ENCODE results near the gene LMNA. TPM values are rescaled to one million over a fixed set of nuclear protein-coding genes. Genes with fewer than 3 reads are reported as not detected.

LMNA gene
- polyA plus RNA-seq, 6 donors from 2014 or later, result 0.33 to 3.0 (median 1.4) TPM

- DNase-seq (no peak), ATAC-seq (ENCODE audit: low read depth in 2 of 2) (no peak)
- H3K9me3 Mint-ChIP-seq, result no peaks in the 10 kb centered on the region
- H3K27ac Mint-ChIP-seq, result peak overlapping the region in 1 of 6 donors; percentile 76
- peak overlapping the region; percentile 35 to 86 (median 75) for H3K4me3 Mint-ChIP-seq
- peaks cover 0 to 5% (median 0%) of the 10 kb centered on the region in 3 donors for H3K27me3 Mint-ChIP-seq
- no peaks in the 10 kb centered on the region for H3K36me3 Mint-ChIP-seq
- H3K4me1 Mint-ChIP-seq, result peaks cover 9 to 19% (median 12%) of the 10 kb centered on the region in 3 donors
Observed at GRCh38 chr1:156075775-156076204, 38.7 kb upstream of the LMNA start.

DNA sequence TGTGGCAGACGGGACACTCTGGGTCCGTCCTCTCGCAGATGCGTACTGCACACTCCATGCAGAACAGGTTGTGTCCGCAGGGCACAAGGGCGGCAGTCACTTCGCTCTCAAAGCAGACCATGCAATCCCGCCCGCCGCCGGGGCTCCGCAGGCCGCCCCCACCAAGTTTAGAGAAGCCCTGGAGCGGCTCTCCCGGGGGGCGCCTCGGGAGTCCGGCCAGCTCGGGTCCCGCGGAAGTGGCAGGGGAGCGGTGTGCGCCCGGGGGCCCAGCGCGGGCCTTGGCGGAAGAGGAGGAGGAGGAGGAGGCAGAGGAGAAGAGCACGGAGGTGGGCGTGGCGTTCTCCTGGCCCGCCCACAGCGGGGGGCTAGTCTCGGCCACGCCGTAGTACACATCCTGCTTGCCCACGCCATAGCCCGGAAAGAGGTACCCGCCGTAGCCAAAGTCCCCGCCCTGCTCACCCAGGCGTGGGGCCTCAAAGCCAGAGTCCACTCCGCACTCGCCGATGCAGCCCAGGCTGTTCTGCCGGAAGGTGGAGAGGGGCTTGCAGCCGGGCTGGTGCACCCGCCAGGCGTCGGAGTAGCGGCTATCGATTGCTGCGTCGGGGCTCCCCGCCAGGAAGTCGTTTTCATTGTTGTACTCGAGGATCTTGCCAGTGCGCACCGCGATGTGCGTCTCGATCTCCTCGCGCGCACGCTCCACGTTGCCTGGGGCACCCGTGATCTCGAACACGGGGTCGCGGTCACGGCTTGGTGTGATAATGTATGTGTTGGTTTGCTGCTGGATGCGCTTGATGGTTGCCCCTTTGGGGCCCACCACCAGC is 37.7 kb upstream of the LMNA start:
- Mint-ChIP-seq H3K4me3 (peak overlapping the region; percentile 35 to 86 (median 66)), H3K27me3 (peaks cover 0 to 4% (median 0%) of the 10 kb centered on the region in 3 donors), H3K4me1 (peaks cover 13 to 20% (median 14%) of the 10 kb centered on the region in 3 donors), H3K27ac (no peak overlapping the region), H3K36me3 (no peaks in the 10 kb centered on the region), H3K9me3 (no peaks in the 10 kb centered on the region)
- peak; percentile 73 to 77 for ATAC-seq (ENCODE audit: low read depth in 2 of 2)
- peak; percentile 42 for DNase-seq

- peak overlapping the region in 1 of 6 donors; percentile 77 for H3K27ac Mint-ChIP-seq
- peaks cover 0 to 4% (median 0%) of the 10 kb centered on the region in 3 donors for H3K27me3 Mint-ChIP-seq
- peak overlapping the region in 6 of 8 donors; percentile 19 to 67 (median 50) for H3K4me3 Mint-ChIP-seq
- H3K9me3 Mint-ChIP-seq, result no peaks in the 10 kb centered on the region
- ATAC-seq (ENCODE audit: low read depth in 2 of 2), result no peak
- DNase-seq, result no peak
- H3K4me1 Mint-ChIP-seq, result peaks cover 13 to 21% (median 16%) of the 10 kb centered on the region in 3 donors
- no peaks in the 10 kb centered on the region for H3K36me3 Mint-ChIP-seq
Observed at GRCh38 chr1:156077430-156077760, 37.1 kb upstream of the LMNA start.

- DNase-seq (no peak), ATAC-seq (ENCODE audit: low read depth in 2 of 2) (no peak)
- Mint-ChIP-seq H3K4me1 (peaks cover 20 to 28% (median 22%) of the 10 kb centered on the region in 3 donors), H3K9me3 (no peaks in the 10 kb centered on the region), H3K27ac (peak overlapping the region in 2 of 6 donors; percentile 2 to 75), H3K4me3 (peak overlapping the region in 3 of 8 donors; percentile 21 to 67 (median 48)), H3K36me3 (no peaks in the 10 kb centered on the region), H3K27me3 (peaks cover 0 to 4% (median 0%) of the 10 kb centered on the region in 3 donors)
Observed at GRCh38 chr1:156078728-156079127, 35.8 kb upstream of the LMNA start.

DNA sequence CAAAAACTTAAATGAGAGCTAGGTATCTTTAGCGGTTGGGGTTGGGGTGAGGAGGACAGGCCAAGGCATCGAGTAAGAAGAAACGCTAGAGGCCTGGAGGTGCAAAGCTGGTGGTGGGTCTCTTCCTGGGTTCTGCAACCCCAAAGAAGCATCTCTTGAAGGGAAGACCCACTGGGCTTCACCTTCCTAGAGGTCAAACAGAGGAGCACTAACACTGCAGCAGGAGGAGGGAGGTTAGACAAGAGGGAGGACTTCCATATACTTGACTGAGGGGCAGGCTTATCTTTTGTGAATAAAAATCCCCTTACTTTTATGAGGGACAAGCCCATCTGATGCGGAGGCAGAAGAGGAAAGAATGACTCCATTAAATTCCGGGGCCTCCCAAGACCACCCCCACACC is 34.7 kb upstream of the LMNA start:
- Mint-ChIP-seq H3K4me1 (peaks cover 20 to 29% (median 22%) of the 10 kb centered on the region in 3 donors), H3K9me3 (no peaks in the 10 kb centered on the region), H3K27me3 (peaks cover 0 to 13% (median 2%) of the 10 kb centered on the region in 3 donors), H3K27ac (peak overlapping the region in 1 of 6 donors; percentile 37), H3K4me3 (peak overlapping the region in 4 of 8 donors; percentile 3 to 81 (median 50)), H3K36me3 (no peaks in the 10 kb centered on the region)
- ATAC-seq (ENCODE audit: low read depth in 2 of 2) (no peak), DNase-seq (no peak)

- Mint-ChIP-seq H3K4me1 (peaks cover 16 to 26% (median 19%) of the 10 kb centered on the region in 3 donors), H3K4me3 (peak overlapping the region in 3 of 8 donors; percentile 42 to 67 (median 62)), H3K9me3 (no peaks in the 10 kb centered on the region), H3K36me3 (no peaks in the 10 kb centered on the region), H3K27me3 (peaks cover 2 to 19% (median 8%) of the 10 kb centered on the region in 3 donors), H3K27ac (peak overlapping the region in 1 of 6 donors; percentile 47)
- DNase-seq (no peak), ATAC-seq (ENCODE audit: low read depth in 2 of 2) (no peak)
Observed at GRCh38 chr1:156080241-156080862, 34.2 kb upstream of the LMNA start.

GRCh38 chr1:156080863-156081179 is 33.7 kb upstream of the LMNA start:
- no peaks in the 10 kb centered on the region for H3K9me3 Mint-ChIP-seq
- DNase-seq, result no peak
- peak overlapping the region in 2 of 6 donors; percentile 47 to 53 for H3K27ac Mint-ChIP-seq
- H3K4me1 Mint-ChIP-seq, result peaks cover 12 to 21% (median 15%) of the 10 kb centered on the region in 3 donors
- ATAC-seq (ENCODE audit: low read depth in 2 of 2), result no peak
- no peaks in the 10 kb centered on the region for H3K36me3 Mint-ChIP-seq
- H3K27me3 Mint-ChIP-seq, result peaks cover 4 to 24% (median 10%) of the 10 kb centered on the region in 3 donors
- H3K4me3 Mint-ChIP-seq, result peak overlapping the region; percentile 61 to 86 (median 68)

- no peak for DNase-seq
- no peaks in the 10 kb centered on the region for H3K36me3 Mint-ChIP-seq
- peak overlapping the region in 3 of 6 donors; percentile 53 to 57 (median 56) for H3K27ac Mint-ChIP-seq
- peak in 1 of 2 donors; percentile 4 for ATAC-seq (ENCODE audit: low read depth in 2 of 2)
- peaks cover 12 to 16% (median 15%) of the 10 kb centered on the region in 3 donors for H3K4me1 Mint-ChIP-seq
- peak overlapping the region; percentile 85 to 93 (median 89) for H3K4me3 Mint-ChIP-seq
- H3K27me3 Mint-ChIP-seq, result peaks cover 10 to 28% (median 16%) of the 10 kb centered on the region in 3 donors
- no peaks in the 10 kb centered on the region for H3K9me3 Mint-ChIP-seq
Observed at GRCh38 chr1:156081180-156081916, 33.2 kb upstream of the LMNA start.

- Mint-ChIP-seq H3K9me3 (no peaks in the 10 kb centered on the region), H3K4me1 (peaks cover 12 to 15% (median 13%) of the 10 kb centered on the region in 3 donors), H3K36me3 (no peaks in the 10 kb centered on the region), H3K27me3 (peaks cover 12 to 34% (median 21%) of the 10 kb centered on the region in 3 donors), H3K27ac (peak overlapping the region in 1 of 6 donors; percentile 44), H3K4me3 (peak overlapping the region; percentile 85 to 94 (median 90))
- DNase-seq (no peak), ATAC-seq (ENCODE audit: low read depth in 2 of 2) (peak in 1 of 2 donors; percentile 22)
Observed at GRCh38 chr1:156081917-156082308, 32.6 kb upstream of the LMNA start.

DNA sequence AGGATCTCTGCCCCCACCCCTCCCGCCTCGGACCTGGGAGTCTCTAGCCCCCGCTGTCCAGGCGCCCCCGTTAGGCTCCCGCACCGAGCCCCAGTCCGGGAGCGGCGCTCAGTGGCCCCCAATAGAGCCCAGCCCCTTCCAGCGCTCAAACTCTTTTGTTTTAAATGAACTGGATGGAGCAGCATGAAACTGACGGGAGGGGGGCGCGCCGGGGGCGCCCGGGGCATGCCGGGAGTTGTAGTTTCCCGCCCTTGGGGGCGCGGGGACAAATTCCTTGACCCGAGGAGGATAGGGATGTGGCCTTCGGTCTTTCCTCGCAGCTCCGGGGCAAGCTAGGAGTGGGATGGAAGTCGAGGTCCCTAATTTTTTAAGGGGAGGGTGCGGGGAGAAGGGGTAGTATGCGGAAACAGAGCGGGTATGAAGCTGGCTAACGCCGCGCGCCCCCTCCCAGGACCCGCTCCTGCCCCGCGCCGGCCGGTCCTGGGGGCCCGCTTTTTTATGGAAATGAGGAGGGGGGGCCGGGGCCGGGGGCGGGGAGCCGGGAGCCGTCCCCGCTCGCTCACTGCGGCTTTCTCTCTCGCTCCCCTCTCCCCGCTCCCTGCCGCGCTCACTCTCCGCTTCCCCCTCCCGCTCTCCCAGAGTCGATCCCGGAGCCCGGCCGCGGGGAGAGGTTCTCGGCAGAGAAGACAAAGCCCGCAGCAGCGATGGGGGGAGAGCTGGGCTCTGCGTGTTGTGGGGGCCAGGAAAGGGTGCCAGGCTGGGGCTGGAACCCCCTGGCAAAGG is 32.0 kb upstream of the LMNA start, which contains the start of gene MEX3A:
MEX3A (minus strand) TSS at position 157 of the 783 bp plus-strand sequence. CDS start 467 bp downstream, outside the sequence.
- DNase-seq (peak; percentile 63), ATAC-seq (ENCODE audit: low read depth in 2 of 2) (peak; percentile 80 to 85)
- peak within 1 kb of the TSS; percentile 85 to 95 (median 90) for H3K4me3 Mint-ChIP-seq
- H3K27ac Mint-ChIP-seq, result peak within 1 kb of the TSS in 5 of 6 donors; percentile 49 to 90 (median 57)
- H3K4me1 Mint-ChIP-seq, result peaks cover 12 to 15% (median 13%) of the 10 kb centered on the region in 3 donors
- no peaks in the 10 kb centered on the region for H3K36me3 Mint-ChIP-seq
- H3K27me3 Mint-ChIP-seq, result peaks cover 15 to 39% (median 27%) of the 10 kb centered on the region in 3 donors
- no peaks in the 10 kb centered on the region for H3K9me3 Mint-ChIP-seq

GRCh38 chr1:156083800-156084790 is 30.4 kb upstream of the LMNA start:
- no peaks in the 10 kb centered on the region for H3K9me3 Mint-ChIP-seq
- DNase-seq, result no peak

More at GRCh38 chr1:156083800-156084790, 30.4 kb upstream of the LMNA start:
- Mint-ChIP-seq H3K4me1 (peaks cover 8 to 15% (median 10%) of the 10 kb centered on the region in 3 donors), H3K27ac (peak overlapping the region in 1 of 6 donors; percentile 75), H3K4me3 (peak overlapping the region; percentile 61 to 95 (median 81)), H3K27me3 (peaks cover 15 to 45% (median 27%) of the 10 kb centered on the region in 3 donors), H3K36me3 (no peaks in the 10 kb centered on the region)
- no peak for ATAC-seq (ENCODE audit: low read depth in 2 of 2)

All from naive B cell (primary cell).